Measurements from ENCODE around the gene PDC.

Gene PDC

DNA sequence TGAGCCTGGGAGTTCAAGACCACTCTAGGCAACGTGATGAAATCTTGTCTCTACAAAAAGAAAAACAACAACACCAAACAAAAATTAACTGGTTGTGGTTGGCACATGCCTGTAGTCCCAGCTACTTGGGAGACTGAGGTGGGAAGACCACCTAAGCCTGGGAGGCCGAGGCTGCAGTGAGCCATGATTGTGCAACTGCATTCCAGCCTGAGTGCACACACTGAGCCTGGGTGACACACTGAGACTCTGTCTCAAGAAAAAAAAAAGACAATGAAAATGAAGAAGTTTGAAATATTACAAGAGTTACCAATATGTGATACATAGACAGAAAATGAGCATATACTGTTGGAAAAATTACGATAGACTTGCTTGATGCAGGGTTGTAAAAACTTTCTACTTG lies 31.9 kb downstream of the PDC start:
- DNase-seq (ENCODE audit: low read depth in 2 of 2), result peak in 1 of 2 donors; percentile 48
- no peak overlapping the region for H3K4me3 ChIP-seq (replicated peaks in 1 of 2; ENCODE audit: low read depth in 2 of 2, low read length in 2 of 2)
- TF ChIP-seq, protein P1, sequence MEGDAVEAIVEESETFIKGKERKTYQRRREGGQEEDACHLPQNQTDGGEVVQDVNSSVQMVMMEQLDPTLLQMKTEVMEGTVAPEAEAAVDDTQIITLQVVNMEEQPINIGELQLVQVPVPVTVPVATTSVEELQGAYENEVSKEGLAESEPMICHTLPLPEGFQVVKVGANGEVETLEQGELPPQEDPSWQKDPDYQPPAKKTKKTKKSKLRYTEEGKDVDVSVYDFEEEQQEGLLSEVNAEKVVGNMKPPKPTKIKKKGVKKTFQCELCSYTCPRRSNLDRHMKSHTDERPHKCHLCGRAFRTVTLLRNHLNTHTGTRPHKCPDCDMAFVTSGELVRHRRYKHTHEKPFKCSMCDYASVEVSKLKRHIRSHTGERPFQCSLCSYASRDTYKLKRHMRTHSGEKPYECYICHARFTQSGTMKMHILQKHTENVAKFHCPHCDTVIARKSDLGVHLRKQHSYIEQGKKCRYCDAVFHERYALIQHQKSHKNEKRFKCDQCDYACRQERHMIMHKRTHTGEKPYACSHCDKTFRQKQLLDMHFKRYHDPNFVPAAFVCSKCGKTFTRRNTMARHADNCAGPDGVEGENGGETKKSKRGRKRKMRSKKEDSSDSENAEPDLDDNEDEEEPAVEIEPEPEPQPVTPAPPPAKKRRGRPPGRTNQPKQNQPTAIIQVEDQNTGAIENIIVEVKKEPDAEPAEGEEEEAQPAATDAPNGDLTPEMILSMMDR (IDR thresholded peaks at IDR 0.05; ENCODE audit: low read depth, low read length), result no peak

DNA sequence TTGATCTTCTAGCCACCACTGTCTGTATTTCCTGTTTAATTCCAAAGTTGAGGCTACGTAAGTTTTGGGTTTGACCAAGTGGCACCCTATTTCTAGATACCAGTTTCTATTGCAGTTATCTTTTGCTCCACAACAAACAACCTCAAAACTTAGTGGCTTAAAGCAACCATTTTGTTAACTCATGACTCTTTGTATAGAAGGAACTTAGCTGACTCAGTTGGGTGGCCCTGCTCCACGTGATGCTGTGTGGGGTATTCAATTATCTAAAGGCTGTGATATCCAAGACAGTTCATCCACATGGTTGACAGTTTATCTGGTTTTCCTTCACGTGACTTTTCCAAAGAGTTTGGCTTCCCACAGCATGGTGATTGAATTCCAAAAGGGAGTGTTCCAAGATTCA lies 34.8 kb downstream of the PDC start:
- no peak for DNase-seq (ENCODE audit: low read depth in 2 of 2)
- H3K4me3 ChIP-seq (replicated peaks in 1 of 2; ENCODE audit: low read depth in 2 of 2, low read length in 2 of 2), result no peak overlapping the region
- TF ChIP-seq, protein P1 (IDR thresholded peaks at IDR 0.05; ENCODE audit: low read depth, low read length), result no peak

DNA sequence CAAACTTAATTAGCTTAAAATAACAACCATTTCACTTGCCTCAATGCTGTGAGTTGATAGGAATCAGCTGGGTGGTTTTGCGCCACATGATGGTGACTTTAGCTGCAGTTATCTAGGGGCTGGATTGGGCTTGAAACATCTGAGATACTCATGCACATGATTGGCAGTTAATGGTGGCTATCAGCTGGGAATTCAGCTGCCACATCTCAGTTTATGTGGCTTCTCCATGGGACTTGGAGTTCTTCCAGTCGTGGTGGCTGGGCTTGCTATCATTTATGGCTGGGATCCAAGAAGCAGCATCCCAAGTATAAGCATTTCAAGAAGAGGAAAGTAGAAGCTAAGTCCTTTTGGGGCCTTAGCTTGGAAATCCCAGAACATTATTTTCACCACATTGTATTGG lies 36.4 kb downstream of the PDC start:
- DNase-seq (ENCODE audit: low read depth in 2 of 2), result peak in 1 of 2 donors; percentile 64
- H3K4me3 ChIP-seq (replicated peaks in 1 of 2; ENCODE audit: low read depth in 2 of 2, low read length in 2 of 2), result no peak overlapping the region
- TF ChIP-seq, protein P1 (IDR thresholded peaks at IDR 0.05; ENCODE audit: low read depth, low read length), result no peak

DNA sequence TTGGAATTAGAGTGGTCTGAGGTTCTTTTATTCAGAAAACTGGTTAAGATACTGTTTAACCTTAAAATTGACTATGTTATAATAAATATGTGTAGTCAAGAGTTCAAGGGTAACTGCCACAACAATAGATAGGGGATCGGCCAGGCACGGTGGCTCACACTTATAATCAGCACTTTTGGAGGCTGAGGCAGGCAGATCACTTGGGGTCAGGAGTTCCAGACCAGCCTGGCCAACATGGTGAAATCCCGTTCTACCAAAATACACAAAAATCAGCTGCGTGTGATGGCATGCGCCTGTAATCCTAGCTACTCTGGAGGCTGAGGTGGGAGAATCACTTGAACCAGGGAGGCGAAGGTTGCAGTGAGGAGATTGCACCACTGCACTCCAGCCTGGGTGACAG lies 39.5 kb downstream of the PDC start:
- no peak for DNase-seq (ENCODE audit: low read depth in 2 of 2)
- H3K4me3 ChIP-seq (replicated peaks in 1 of 2; ENCODE audit: low read depth in 2 of 2, low read length in 2 of 2), result no peak overlapping the region
- TF ChIP-seq, protein P1 (IDR thresholded peaks at IDR 0.05; ENCODE audit: low read depth, low read length), result no peak

DNA sequence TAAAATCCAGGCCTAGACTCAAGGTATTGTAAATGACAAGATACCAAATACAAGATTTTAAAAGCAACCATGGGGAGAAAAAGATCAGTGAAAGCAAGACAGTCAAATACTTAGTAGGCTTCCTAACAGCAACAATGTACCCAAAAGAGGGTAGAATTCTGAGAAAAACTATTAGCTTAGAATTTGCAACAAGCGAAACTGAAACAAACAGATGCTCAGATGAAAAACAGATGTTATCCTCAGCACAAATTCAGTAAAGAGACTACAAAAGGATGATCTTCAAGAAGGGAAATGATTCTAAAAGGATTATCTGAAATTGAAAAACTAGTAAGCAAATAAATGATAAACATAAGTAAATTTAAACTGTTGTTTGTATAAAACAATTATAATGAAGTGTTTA lies 40.0 kb downstream of the PDC start:
- no peak for DNase-seq (ENCODE audit: low read depth in 2 of 2)
- TF ChIP-seq, protein P1 (IDR thresholded peaks at IDR 0.05; ENCODE audit: low read depth, low read length), result no peak
- H3K4me3 ChIP-seq (replicated peaks in 1 of 2; ENCODE audit: low read depth in 2 of 2, low read length in 2 of 2), result no peak overlapping the region

DNA sequence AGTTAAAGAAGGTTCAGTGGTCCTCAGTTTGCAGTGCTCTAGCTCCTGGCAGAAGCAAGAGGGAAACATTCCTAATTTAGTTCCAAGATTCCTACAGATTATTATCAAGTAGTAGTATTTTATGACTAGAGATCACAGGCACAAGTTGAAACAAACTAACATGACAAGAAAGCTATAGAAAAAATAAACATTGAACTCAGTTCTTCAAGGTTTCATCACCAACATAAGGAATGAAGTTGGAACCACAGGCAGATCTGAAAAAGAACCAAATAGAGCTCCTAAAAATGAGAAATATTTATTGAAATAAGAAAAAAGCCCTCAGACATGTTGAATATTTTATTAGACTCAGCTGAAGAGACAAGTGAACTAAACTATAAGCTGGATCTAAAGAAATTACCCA lies 40.6 kb downstream of the PDC start:
- DNase-seq (ENCODE audit: low read depth in 2 of 2), result no peak
- no peak overlapping the region for H3K4me3 ChIP-seq (replicated peaks in 1 of 2; ENCODE audit: low read depth in 2 of 2, low read length in 2 of 2)
- TF ChIP-seq, protein P1 (IDR thresholded peaks at IDR 0.05; ENCODE audit: low read depth, low read length), result no peak

DNA sequence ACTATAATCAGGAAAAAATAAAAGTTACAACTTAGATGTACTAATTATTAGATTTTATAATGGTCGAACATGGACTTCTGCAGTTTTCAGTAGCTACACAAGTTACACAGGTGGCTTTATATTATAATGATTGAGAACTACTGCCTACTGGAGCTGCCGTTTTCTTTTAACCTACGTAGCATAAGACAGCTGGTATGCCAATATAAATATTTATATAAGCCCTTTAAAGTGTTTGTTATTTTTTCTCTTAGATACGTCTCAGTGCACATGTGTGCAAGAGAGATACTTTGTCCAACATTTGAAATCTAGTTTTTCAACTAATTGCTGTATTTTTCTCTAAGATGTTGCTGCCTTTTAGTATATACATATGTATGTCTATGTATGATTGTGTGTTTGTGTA lies 42.4 kb downstream of the PDC start:
- H3K4me3 ChIP-seq (replicated peaks in 1 of 2; ENCODE audit: low read depth in 2 of 2, low read length in 2 of 2), result no peak overlapping the region
- TF ChIP-seq, protein P1 (IDR thresholded peaks at IDR 0.05; ENCODE audit: low read depth, low read length), result no peak
- no peak for DNase-seq (ENCODE audit: low read depth in 2 of 2)
